GM12878 (cell line): ENCODE measurements around the gene RNF220. TPM values are rescaled to one million over a fixed set of nuclear protein-coding genes. Genes with fewer than 3 reads are reported as not detected.
A peak's percentile ranks its signal among the peaks of the same experiment; 100 is the strongest.

Source experiments
- ATAC-seq: fragments of 200-7000 bp; cut with Tn5 transposase; 3 replicates; pipeline ENCODE4 v1.9.1; 2020; ENCODE audit warnings: mild to moderate bottlenecking, moderate library complexity
- BruUV-seq: library from RNA; stranded (reverse); fragments of 400-500 nt; replicated peaks from 2 replicates; lab custom pipeline; 2021; lab: Mats Ljungman, UMichigan
- CTCF ChIA-PET: fragments of 300-600 bp; sonication (Branson Sonifier 250); formaldehyde crosslinking; extraction: SDS; loops from one replicate; lab custom pipeline; 2021; ENCODE audit warnings: inconsistent platforms; lab: Yijun Ruan, JAX
- POLR2A ChIA-PET: fragments of 350-600 bp; formaldehyde crosslinking; extraction: SDS; loops from one replicate; lab custom pipeline; 2021; ENCODE audit warnings: inconsistent platforms; lab: Charles Lee
- RAD21 ChIA-PET: fragments of 300-600 bp; sonication (Branson Sonifier 250); formaldehyde crosslinking; loops from one replicate; lab custom pipeline; 2023; ENCODE audit warnings: antibody characterized with exemption; ENCODE audit not compliant: unreplicated experiment; lab: Charles Lee
- SMC1A ChIA-PET: fragments of 300-600 bp; sonication (Branson Sonifier 250); formaldehyde crosslinking; loops from one replicate; lab custom pipeline; 2023; ENCODE audit not compliant: unreplicated experiment, uncharacterized antibody; lab: Charles Lee
- DNase-seq: peaks from one replicate; pipeline ENCODE4 v3.0.0-alpha.2; 2011; ENCODE audit warnings: low read depth, low spot score
- FAIRE-seq: peaks from 3 replicates; lab custom pipeline; 2011; peaks lifted over from hg19 to GRCh38; lab: Jason Lieb, UNC
- H2AFZ ChIP-seq: 2 replicates; pipeline ENCODE4 v1.6.0; 2011; ENCODE audit warnings: low read depth, low read length, control low read depth; ENCODE audit not compliant: control insufficient read depth
- H3K27ac ChIP-seq: 2 replicates; pipeline ENCODE4 v1.5.1; 2011; ENCODE audit warnings: control low read depth; ENCODE audit not compliant: control insufficient read depth, insufficient read depth
- H3K27me3 ChIP-seq, 2 experiments: replicated peaks in 1 of 2; 2 replicates each; pipeline versions ENCODE4 v1.6.0 to v1.6.1; 2011; ENCODE audit warnings: low read length in 1 of 2; ENCODE audit not compliant: control insufficient read depth in 2 of 2, insufficient read depth in 2 of 2
- H3K36me3 ChIP-seq, 2 experiments: 2 replicates each; pipeline ENCODE4 v1.5.1; 2011; ENCODE audit warnings: low read length in 1 of 2; ENCODE audit not compliant: control insufficient read depth in 2 of 2, insufficient read depth in 2 of 2
- H3K4me1 ChIP-seq: 2 replicates; pipeline ENCODE4 v1.6.1; 2011; ENCODE audit warnings: mild to moderate bottlenecking, low read length, moderate library complexity, mixed read lengths; ENCODE audit not compliant: control insufficient read depth, insufficient read depth
- H3K4me2 ChIP-seq: 2 replicates; pipeline ENCODE4 v1.6.0; 2011; ENCODE audit warnings: control low read depth; ENCODE audit not compliant: control insufficient read depth, insufficient read depth
- H3K4me3 ChIP-seq: fragments of 200-600 bp; sonication (generic); 2 replicates; pipeline ENCODE4 v1.5.1; 2016
- H3K79me2 ChIP-seq: 2 replicates; pipeline ENCODE4 v1.6.0; 2011; ENCODE audit warnings: low read length; ENCODE audit not compliant: control insufficient read depth, insufficient read depth
- H3K9ac ChIP-seq: 2 replicates; pipeline ENCODE4 v1.8.0; 2011; ENCODE audit warnings: low read length, control low read depth, mixed read lengths; ENCODE audit not compliant: control insufficient read depth, insufficient read depth
- H3K9me3 ChIP-seq: replicated peaks from 3 replicates; pipeline ENCODE4 v1.5.1; 2011; ENCODE audit warnings: mild to moderate bottlenecking, low read length; ENCODE audit not compliant: control insufficient read depth, insufficient read depth
- H4K20me1 ChIP-seq: 2 replicates; pipeline ENCODE4 v1.6.0; 2011; ENCODE audit not compliant: control insufficient read depth, insufficient read depth
- WGBS: methylation state at CpG from one replicate; pipeline ENCODE4 v1.1.6; 2016; ENCODE audit warnings: low lambda C conversion rate; ENCODE audit not compliant: insufficient replicate concordance, insufficient coverage; ENCODE audit errors: missing lambda C conversion rate; 5-methylcytosine and 5-hydroxymethylcytosine counted together
- in situ Hi-C: fragments of 300-500 bp; cut with MboI; formaldehyde crosslinking; loops from 9 replicates; pipeline ENCODE4 v1.14.3; 2018; ENCODE audit warnings: mixed read lengths
- intact Hi-C: fragments of 100-400 bp; cut with micrococcal nuclease; formaldehyde crosslinking; loops from one replicate; pipeline ENCODE4 v1.14.2; 2022; ENCODE audit not compliant: unreplicated experiment
- polyA plus RNA-seq, 11 experiments: library from polyadenylated mRNA; depleted of rRNA in 4 of 11; unstranded in 6 of 11; stranded (reverse) in 5 of 11; fragments of >200 nt; fragmentation: Nextera tagmentation in 4 of 11; fragmentation: Illumina TruSeq in 1 of 11; extraction: Ambion mirVana in 4 of 11; extraction: Trizol in 1 of 11; gene quantifications; 1 replicate in 1 of 11; 2 replicates in 10 of 11; pipeline versions ENCODE4 v1.2.1 to v1.2.3, GENCODE V29; 2011 to 2016; ENCODE audit warnings: inconsistent platforms in 2 of 11, missing spikeins in 2 of 11, low read depth in 1 of 11
- total RNA-seq, 4 experiments: library from RNA; depleted of rRNA in 3 of 4; stranded (reverse); fragments of >200 nt in 3 of 4; fragmentation: Illumina TruSeq in 1 of 4; extraction: Trizol in 1 of 4; gene quantifications; 2 replicates each; pipeline versions ENCODE4 v1.2.1 to v1.2.3, GENCODE V29; 2013 to 2021
- TF ChIP-seq, protein P1 (sequence below): fragments of 450-650 bp; IDR thresholded peaks from 2 replicates; pipeline ENCODE4 v1.6.1; 2017; ENCODE audit warnings: mild to moderate bottlenecking, moderate library complexity
- TF ChIP-seq, protein P2 (sequence below): fragments of 450-650 bp; IDR thresholded peaks from 2 replicates; pipeline ENCODE4 v1.6.1; 2016; ENCODE audit warnings: mild to moderate bottlenecking

The RNF220 gene
- total and polyA plus RNA-seq, 10 of the 15 experiments (the other 5 are each of a cell fraction or from before 2014, with no cell fraction given): 4.6 to 84.1 (median 53.7) TPM

DNA sequence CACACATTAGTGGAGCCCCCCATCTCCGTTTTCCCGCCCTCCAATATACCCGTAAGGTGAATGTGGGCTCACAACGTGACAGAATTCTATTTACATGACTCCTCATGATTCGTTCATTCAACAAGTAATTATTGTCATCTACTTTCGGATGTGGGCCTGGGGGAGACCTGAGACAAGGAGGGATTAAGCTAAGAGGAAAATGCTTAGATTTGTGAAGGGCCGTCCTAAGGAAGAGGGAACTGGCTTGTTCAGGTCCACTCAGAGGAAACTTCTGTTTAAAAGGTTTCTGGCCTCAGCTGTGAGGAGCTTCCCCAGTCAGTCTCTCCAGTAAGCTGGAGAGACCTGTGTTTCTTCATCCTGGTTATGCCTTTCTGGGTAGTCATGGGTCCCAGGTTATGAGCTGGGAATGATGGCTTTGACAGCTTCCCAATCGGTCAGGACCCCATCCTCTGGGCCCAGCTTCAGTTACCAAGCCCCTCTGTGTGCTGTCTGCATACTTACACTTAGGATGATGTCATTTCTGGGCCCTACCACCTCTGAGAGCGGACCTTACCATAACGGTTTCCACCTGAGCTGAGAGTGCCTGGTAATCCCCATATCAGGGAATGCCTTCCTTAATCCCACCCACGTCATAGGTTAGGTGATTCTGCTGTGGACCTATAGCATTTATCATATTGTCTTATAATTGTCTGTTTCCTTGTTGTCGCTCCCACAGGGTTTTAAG lies 49.3 kb upstream of the RNF220 start:
- Histone ChIP-seq H2AFZ (peak overlapping the region; percentile 99), H3K4me1 (peaks cover 2% of the 10 kb centered on the region), H3K27ac (no peak overlapping the region), H3K79me2 (peaks cover 13% of the 10 kb centered on the region), H3K36me3 (no peaks in the 10 kb centered on the region), H3K9ac (no peak overlapping the region), H3K4me3 (peak overlapping the region; percentile 20; the same call in 1 of the 2 replicates), H3K27me3 (no peaks in the 10 kb centered on the region), H4K20me1 (no peaks in the 10 kb centered on the region), H3K9me3 (no peaks in the 10 kb centered on the region), H3K4me2 (peak overlapping the region; percentile 91)
- WGBS: 61% methylated on average over 12 of the region's 12 CpGs
- no TSS peak for BruUV-seq
- FAIRE-seq: no peak
- ATAC-seq: no peak
- POLR2A ChIA-PET: interaction anchor here (0.7 to 1.6 kb wide), 2 partner anchors 17 to 706 kb away, joined by 4 to 5 read pairs; partner anchors contain the start of gene KDM4A
- RAD21 ChIA-PET: interaction anchor here (2.0 kb wide), 1 partner anchor 138 kb away, joined by 4 read pairs; no protein-coding TSS in a partner anchor
- DNase-seq: no peak
- CTCF ChIA-PET: interaction anchor here (0.5 to 1.0 kb wide), 4 partner anchors 10 to 237 kb away, joined by 3 to 5 read pairs (median 4); partner anchors contain the start of gene DMAP1
- in situ Hi-C loops: no loop called here
- intact Hi-C loops: no loop called here
- SMC1A ChIA-PET: interaction anchor here (0.8 kb wide), 1 partner anchor 224 kb away, joined by 3 read pairs; no protein-coding TSS in a partner anchor
- TF ChIP-seq, protein P1, sequence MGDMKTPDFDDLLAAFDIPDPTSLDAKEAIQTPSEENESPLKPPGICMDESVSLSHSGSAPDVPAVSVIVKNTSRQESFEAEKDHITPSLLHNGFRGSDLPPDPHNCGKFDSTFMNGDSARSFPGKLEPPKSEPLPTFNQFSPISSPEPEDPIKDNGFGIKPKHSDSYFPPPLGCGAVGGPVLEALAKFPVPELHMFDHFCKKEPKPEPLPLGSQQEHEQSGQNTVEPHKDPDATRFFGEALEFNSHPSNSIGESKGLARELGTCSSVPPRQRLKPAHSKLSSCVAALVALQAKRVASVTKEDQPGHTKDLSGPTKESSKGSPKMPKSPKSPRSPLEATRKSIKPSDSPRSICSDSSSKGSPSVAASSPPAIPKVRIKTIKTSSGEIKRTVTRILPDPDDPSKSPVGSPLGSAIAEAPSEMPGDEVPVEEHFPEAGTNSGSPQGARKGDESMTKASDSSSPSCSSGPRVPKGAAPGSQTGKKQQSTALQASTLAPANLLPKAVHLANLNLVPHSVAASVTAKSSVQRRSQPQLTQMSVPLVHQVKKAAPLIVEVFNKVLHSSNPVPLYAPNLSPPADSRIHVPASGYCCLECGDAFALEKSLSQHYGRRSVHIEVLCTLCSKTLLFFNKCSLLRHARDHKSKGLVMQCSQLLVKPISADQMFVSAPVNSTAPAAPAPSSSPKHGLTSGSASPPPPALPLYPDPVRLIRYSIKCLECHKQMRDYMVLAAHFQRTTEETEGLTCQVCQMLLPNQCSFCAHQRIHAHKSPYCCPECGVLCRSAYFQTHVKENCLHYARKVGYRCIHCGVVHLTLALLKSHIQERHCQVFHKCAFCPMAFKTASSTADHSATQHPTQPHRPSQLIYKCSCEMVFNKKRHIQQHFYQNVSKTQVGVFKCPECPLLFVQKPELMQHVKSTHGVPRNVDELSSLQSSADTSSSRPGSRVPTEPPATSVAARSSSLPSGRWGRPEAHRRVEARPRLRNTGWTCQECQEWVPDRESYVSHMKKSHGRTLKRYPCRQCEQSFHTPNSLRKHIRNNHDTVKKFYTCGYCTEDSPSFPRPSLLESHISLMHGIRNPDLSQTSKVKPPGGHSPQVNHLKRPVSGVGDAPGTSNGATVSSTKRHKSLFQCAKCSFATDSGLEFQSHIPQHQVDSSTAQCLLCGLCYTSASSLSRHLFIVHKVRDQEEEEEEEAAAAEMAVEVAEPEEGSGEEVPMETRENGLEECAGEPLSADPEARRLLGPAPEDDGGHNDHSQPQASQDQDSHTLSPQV: no peak
- TF ChIP-seq, protein P2, sequence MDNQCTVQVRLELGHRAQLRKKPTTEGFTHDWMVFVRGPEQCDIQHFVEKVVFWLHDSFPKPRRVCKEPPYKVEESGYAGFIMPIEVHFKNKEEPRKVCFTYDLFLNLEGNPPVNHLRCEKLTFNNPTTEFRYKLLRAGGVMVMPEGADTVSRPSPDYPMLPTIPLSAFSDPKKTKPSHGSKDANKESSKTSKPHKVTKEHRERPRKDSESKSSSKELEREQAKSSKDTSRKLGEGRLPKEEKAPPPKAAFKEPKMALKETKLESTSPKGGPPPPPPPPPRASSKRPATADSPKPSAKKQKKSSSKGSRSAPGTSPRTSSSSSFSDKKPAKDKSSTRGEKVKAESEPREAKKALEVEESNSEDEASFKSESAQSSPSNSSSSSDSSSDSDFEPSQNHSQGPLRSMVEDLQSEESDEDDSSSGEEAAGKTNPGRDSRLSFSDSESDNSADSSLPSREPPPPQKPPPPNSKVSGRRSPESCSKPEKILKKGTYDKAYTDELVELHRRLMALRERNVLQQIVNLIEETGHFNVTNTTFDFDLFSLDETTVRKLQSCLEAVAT: peak; percentile 64
